ENCODE data around the gene CABLES2.

DNA sequence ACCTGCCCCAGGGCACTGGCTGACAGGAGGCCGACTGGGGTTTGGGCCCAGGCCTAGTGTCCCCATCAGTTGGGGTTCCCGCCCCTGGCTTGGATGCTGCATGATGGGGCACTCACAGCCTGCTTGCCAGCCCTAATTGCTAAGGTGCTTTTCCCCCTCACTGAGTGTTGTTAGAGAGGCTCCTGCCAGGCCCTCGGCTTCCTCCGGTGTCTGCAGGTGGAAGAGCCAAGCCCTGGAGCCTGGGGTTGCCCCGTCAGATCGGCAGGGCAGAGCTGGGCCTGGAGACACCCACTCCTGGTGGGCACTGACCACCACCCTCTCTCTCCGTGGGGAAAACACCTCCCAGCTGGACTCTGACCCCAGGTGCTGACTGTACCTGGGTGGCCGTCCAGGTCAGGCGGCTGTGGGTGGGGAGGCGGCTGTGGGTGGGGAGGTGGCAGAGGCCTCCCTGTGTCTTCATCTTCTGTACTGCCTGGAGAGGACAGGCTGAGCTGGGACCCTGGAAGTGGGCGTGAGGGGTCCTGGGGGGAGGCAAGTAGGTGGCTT is 6.0 kb upstream of the CABLES2 start:
- TF ChIP-seq POLR2A (IDR thresholded peaks at IDR 0.05; ENCODE audit: borderline replicate concordance, extremely low read depth, insufficient read depth, insufficient read length) (no peak), EZH2phosphoT487 (IDR thresholded peaks at IDR 0.05; ENCODE audit: borderline replicate concordance) (no peak)
- TF ChIP-seq, protein P1, sequence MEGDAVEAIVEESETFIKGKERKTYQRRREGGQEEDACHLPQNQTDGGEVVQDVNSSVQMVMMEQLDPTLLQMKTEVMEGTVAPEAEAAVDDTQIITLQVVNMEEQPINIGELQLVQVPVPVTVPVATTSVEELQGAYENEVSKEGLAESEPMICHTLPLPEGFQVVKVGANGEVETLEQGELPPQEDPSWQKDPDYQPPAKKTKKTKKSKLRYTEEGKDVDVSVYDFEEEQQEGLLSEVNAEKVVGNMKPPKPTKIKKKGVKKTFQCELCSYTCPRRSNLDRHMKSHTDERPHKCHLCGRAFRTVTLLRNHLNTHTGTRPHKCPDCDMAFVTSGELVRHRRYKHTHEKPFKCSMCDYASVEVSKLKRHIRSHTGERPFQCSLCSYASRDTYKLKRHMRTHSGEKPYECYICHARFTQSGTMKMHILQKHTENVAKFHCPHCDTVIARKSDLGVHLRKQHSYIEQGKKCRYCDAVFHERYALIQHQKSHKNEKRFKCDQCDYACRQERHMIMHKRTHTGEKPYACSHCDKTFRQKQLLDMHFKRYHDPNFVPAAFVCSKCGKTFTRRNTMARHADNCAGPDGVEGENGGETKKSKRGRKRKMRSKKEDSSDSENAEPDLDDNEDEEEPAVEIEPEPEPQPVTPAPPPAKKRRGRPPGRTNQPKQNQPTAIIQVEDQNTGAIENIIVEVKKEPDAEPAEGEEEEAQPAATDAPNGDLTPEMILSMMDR (IDR thresholded peaks at IDR 0.05 in 2 of 3, conservative IDR thresholded peaks at IDR 0.05 in 1 of 3; ENCODE audit: borderline replicate concordance in 1 of 3, insufficient read depth in 1 of 3, low read depth in 2 of 3, low read length in 2 of 3) = no peak
- TF ChIP-seq, protein P2, sequence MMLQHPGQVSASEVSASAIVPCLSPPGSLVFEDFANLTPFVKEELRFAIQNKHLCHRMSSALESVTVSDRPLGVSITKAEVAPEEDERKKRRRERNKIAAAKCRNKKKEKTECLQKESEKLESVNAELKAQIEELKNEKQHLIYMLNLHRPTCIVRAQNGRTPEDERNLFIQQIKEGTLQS (IDR thresholded peaks at IDR 0.05) = no peak
- TF ChIP-seq, protein P3, sequence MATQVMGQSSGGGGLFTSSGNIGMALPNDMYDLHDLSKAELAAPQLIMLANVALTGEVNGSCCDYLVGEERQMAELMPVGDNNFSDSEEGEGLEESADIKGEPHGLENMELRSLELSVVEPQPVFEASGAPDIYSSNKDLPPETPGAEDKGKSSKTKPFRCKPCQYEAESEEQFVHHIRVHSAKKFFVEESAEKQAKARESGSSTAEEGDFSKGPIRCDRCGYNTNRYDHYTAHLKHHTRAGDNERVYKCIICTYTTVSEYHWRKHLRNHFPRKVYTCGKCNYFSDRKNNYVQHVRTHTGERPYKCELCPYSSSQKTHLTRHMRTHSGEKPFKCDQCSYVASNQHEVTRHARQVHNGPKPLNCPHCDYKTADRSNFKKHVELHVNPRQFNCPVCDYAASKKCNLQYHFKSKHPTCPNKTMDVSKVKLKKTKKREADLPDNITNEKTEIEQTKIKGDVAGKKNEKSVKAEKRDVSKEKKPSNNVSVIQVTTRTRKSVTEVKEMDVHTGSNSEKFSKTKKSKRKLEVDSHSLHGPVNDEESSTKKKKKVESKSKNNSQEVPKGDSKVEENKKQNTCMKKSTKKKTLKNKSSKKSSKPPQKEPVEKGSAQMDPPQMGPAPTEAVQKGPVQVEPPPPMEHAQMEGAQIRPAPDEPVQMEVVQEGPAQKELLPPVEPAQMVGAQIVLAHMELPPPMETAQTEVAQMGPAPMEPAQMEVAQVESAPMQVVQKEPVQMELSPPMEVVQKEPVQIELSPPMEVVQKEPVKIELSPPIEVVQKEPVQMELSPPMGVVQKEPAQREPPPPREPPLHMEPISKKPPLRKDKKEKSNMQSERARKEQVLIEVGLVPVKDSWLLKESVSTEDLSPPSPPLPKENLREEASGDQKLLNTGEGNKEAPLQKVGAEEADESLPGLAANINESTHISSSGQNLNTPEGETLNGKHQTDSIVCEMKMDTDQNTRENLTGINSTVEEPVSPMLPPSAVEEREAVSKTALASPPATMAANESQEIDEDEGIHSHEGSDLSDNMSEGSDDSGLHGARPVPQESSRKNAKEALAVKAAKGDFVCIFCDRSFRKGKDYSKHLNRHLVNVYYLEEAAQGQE (IDR thresholded peaks at IDR 0.05; ENCODE audit: low read depth) = no peak
